Measurements from ENCODE around the gene C1orf232.
A peak's percentile ranks its signal among the peaks of the same experiment; 100 is the strongest.

The C1orf232 gene

GRCh38 chr1:26160527-26161414, 8.0 kb downstream of the C1orf232 start:
- in situ Hi-C loops (cut with HindIII; ENCODE audit: low pct_ligation_motif_present, low pct_unique_long_range_greater_than_20kb, low sequenced_read_pairs), result no loop called here
- no peak for DNase-seq

DNA sequence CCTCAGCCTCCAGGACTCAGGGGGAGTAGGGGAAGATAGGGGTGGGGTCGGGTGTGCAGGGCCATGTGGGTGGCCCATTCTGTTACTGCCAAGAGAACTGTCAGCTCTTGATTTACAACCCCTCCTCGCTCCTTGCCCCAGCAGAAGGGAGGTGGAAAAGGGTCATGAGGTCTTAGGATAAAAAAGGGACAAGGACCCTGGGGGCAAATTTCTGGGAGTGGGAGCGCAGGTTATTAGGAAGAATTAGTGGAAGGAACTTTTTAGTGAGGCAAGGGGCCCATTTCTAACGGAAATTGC, 9.1 kb downstream of the C1orf232 start:
- in situ Hi-C loops (cut with HindIII; ENCODE audit: low pct_ligation_motif_present, low pct_unique_long_range_greater_than_20kb, low sequenced_read_pairs), result no loop called here
- DNase-seq, result no peak

GRCh38 chr1:26158908-26159742, 9.6 kb downstream of the C1orf232 start, which contains the start of gene FAM110D:
TSS of gene FAM110D (plus strand) at chr1:26159079. CDS start at chr1:26161292, 2,213 bp downstream.
- in situ Hi-C loops (cut with HindIII; ENCODE audit: low pct_ligation_motif_present, low pct_unique_long_range_greater_than_20kb, low sequenced_read_pairs), result no loop called here
- no peak for DNase-seq

- DNase-seq, result no peak
- in situ Hi-C loops (cut with HindIII; ENCODE audit: low pct_ligation_motif_present, low pct_unique_long_range_greater_than_20kb, low sequenced_read_pairs), result no loop called here
Observed at GRCh38 chr1:26158271-26158907, 10.4 kb downstream of the C1orf232 start.

- in situ Hi-C loops (cut with HindIII; ENCODE audit: low pct_ligation_motif_present, low pct_unique_long_range_greater_than_20kb, low sequenced_read_pairs), result no loop called here
- no peak for DNase-seq
Observed at GRCh38 chr1:26156285-26157038, 12.3 kb downstream of the C1orf232 start.

DNA sequence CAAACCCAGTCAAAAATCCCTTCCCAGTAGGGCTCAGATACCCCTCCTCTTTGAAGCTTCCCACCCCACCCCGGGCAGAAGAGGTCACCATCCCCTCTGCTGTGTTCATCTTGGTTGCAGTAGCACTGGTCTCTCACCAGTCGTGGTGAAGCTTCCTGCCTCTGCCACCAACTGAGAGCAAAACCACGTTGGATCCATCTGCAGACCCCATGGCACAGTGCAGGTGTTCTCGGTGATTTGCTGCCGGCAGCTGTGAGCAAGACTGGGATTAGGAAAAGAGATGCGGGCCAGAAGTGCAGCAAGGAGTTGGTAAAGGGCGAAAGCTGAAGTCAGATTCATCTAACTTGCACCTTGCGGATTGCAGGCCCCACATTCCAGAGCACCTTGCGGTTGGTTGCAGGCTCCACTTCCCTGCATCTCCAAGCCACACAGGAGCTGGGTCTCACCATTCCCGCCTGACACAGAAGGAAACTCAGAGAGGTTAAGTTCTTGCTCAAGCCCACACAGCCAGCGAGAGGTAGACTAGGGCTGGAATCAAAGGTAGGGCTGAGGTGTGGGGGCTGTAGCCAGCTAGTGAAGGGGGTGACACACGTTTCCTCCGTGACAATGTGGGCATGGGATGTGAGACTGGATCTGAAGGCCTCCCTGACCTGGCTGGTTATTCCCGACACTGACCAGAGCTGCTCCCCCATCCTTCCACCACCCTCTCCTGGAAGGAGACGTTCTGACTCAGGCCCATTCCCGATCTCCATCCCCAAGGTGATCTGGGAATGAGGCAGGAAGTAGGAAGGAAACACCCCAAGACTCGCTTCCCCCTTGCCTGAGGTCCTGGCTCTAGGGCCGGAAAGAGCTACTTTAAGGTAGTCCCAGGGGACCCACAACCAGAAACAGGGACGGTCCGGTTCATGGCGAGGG, 13.1 kb downstream of the C1orf232 start:
- in situ Hi-C loops (cut with HindIII; ENCODE audit: low pct_ligation_motif_present, low pct_unique_long_range_greater_than_20kb, low sequenced_read_pairs), result no loop called here
- DNase-seq, result no peak

DNA sequence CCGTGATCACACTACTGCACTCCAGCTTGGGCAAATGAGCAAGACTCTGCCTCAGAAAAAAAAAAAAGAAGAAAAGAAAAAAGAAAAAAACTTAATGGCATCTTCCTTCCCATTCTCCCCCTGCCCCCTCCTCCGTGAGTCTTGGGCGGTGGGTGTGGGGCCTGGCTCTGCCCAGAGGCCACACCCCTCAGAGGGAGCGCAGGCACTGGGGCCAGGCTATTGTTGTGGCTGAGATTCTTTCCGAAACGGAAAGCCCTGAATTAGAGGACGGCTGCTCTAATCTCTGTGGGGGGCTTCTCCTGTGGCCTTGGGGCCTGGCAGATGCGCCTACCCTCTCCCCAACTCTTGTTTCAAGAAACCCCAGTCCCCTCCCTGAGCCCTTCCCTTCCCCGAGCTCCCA, 14.0 kb downstream of the C1orf232 start:
- in situ Hi-C loops (cut with HindIII; ENCODE audit: low pct_ligation_motif_present, low pct_unique_long_range_greater_than_20kb, low sequenced_read_pairs), result no loop called here

DNA sequence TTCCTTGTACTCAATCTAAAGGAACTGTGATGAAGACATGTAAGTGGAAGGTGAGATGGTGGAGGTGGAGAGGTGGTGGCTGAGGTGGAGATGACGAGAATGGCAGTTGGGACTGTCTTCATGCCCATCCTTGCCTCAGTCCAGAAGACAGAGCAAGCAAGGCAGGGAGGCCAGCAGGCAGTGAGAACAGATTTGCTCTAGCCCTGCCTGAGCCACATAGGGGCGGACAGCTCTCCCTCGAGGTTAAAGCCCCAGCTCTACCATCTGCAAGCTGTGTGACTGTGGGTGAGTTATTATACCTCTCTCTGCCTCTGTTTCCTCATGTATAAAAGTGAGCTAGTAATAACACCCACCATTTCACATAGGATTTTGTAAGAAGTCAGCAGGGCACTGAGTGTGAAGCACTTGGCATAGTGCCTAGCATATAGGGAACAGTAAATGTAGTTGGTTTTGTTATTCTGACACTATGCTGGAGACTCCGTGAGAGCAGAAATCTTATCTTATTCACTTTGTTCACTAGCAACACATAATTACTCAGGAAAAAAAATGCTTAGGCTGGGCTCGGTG, 14.7 kb downstream of the C1orf232 start:
- no peak for DNase-seq
- in situ Hi-C loops (cut with HindIII; ENCODE audit: low pct_ligation_motif_present, low pct_unique_long_range_greater_than_20kb, low sequenced_read_pairs), result no loop called here

More for the DNA sequence above, 14.0 kb downstream of the C1orf232 start:
- DNase-seq, result no peak

DNA sequence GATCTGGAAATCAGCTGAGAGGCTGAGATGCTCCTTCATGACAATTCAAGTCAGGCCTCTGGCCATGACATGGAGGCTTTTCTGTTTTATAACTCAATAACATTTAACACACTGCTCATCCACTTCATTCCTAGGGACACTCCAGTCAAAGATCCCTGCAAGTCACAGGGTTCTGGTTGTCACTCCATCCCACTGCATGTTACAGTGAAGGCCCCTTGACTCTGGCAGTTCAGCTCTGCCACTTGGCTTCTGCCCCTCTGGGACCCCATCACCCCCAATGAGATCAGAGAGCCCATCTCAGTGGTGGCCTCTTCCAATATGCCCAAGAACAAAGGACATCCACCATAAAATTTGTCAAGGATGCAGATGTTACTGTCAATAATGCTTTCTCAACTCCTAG, 19.9 kb downstream of the C1orf232 start:
- DNase-seq, result no peak
- in situ Hi-C loops (cut with HindIII; ENCODE audit: low pct_ligation_motif_present, low pct_unique_long_range_greater_than_20kb, low sequenced_read_pairs), result no loop called here

DNA sequence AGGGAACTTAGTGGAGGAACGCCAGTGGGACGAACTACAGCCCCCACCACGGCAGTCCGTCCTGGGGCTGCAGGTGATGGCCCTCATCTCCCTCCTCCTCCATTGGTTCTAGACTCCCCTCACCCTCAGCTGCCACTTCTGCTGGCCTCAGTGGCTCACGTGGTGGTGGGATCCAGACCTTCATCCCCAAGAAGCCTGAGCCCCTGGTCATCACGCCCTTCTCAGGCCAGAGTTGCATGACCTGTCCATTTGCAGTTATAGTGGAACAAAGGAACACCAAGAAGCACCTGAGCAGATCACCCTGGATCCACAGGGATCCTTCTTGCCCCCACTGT, 22.8 kb downstream of the C1orf232 start:
- in situ Hi-C loops (cut with HindIII; ENCODE audit: low pct_ligation_motif_present, low pct_unique_long_range_greater_than_20kb, low sequenced_read_pairs), result no loop called here

DNA sequence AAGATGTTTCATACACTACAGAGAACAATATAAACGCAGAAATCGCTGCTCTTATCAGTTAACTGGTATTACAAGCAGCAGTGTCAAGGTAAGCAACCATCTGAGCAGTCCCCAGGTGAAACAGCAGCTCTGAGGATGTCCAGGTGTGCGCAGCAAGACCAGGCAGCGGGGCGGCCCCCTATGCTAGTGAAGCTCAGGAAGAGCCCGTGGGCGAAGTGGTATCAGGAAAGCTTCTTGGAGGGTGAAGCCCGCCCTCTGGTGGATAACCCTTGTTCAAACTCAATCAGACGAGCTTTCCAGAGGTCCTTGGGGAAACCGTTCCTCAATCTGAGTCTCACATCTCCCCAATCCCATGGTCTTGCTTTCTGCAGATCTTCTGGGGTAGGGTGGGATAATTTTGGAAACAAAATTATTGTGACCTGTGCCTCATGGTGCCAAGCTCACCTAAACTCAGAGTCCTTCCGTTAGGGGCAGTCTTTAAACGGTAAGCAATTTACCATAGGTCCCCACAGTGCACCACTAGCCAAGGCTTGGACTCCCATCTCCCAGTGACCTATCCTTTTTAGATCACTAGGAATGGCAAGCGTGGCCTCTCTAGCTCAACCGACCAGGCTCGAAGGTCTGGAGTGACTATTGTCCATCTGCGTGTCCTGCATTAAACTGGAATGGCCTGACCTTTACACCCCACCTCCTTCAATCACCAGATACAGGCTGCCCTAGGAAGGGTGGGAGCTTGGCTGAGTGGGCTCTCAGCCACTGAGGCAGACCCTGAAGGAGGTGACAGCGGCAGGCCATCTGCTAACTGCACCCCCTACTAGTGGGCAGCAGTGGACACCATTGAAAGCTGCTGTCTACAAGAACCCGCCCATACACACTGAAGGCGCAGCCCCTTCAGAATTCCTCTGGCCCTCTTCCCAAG, 23.5 kb downstream of the C1orf232 start:
- DNase-seq, result peak; percentile 79
- in situ Hi-C loops (cut with HindIII; ENCODE audit: low pct_ligation_motif_present, low pct_unique_long_range_greater_than_20kb, low sequenced_read_pairs), result no loop called here

More for the DNA sequence above, 22.8 kb downstream of the C1orf232 start:
- DNase-seq, result no peak

GRCh38 chr1:26142159-26142558, 26.6 kb downstream of the C1orf232 start:
- in situ Hi-C loops (cut with HindIII; ENCODE audit: low pct_ligation_motif_present, low pct_unique_long_range_greater_than_20kb, low sequenced_read_pairs), result no loop called here
- DNase-seq, result no peak

DNA sequence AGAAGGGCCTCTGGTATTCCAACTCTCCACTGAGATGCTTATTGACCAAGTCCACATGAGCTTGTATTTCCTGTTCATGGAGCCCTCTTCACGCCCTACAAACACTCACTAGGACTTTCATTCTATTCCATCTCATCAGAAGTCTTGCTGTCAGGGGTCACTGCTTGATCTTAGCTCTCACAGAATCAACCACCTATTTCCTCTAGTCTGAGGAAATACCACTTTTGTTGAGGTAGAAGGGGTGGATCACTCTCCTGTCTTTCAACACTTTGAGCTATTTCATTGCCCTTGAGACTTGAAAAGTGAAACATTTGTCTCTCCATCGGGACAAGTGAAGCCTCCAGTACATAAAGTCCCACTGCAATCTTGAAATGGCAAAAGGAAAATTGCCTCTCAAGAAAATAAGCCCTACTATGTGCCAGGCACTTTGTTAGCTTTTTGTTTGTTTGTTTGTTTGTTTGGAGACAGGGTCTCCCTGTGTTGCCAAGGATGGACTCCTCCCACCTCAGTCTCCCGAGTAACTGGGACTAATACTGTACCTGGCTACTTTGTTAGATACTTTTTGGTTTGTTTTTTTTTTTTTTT, 29.7 kb downstream of the C1orf232 start:
- DNase-seq, result no peak
- in situ Hi-C loops (cut with HindIII; ENCODE audit: low pct_ligation_motif_present, low pct_unique_long_range_greater_than_20kb, low sequenced_read_pairs), result no loop called here

GRCh38 chr1:26134466-26134865, 34.3 kb downstream of the C1orf232 start:
- no peak for DNase-seq
- in situ Hi-C loops (cut with HindIII; ENCODE audit: low pct_ligation_motif_present, low pct_unique_long_range_greater_than_20kb, low sequenced_read_pairs), result no loop called here

DNA sequence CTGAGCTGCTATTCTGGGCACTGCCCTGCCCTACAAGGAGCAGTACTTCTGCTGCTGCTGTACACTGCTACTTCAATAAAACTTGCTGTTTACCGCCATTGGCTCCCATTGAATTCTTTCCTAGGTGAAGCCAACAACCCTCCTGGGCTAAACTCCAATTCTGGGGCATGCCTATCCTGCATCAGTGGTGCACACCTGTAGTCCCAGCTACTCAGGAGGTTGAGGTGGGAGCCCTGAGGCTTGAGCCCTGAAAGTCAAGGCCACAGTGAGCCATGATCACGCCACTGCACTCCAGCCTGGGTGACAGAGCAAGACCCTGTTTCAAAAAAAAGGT, 36.0 kb downstream of the C1orf232 start:
- in situ Hi-C loops (cut with HindIII; ENCODE audit: low pct_ligation_motif_present, low pct_unique_long_range_greater_than_20kb, low sequenced_read_pairs), result no loop called here
- DNase-seq, result no peak

- no peak for DNase-seq
- in situ Hi-C loops (cut with HindIII; ENCODE audit: low pct_ligation_motif_present, low pct_unique_long_range_greater_than_20kb, low sequenced_read_pairs), result no loop called here
Observed at GRCh38 chr1:26132128-26132833, 36.5 kb downstream of the C1orf232 start.

Measured in ACHN (cell line).